ENCODE data around the gene KCNH1. TPM values are rescaled to one million over a fixed set of nuclear protein-coding genes. Genes with fewer than 3 reads are reported as not detected.

KCNH1 gene
- polyA plus RNA-seq, 1 of the 3 experiments (the other 2 are of a cell fraction): 0.08 TPM

DNA sequence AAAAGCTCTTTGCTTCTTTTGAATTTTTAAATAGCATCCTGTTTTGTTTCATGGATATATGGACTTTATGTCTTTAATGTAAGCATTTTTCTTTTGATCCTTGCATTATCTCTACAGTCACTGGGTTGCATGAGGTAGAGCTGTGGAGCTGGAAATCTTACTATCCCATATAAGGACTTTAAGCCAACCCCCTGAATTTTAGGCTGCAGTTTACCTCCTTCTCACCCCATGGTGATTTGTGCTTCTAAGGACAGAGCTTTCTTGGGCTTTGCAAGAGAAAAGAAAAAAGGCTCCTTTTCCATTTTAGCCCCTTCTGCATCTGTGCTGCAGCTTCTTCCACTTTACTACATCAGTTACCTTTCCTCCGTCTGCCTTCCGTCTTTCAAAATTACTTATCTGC, 431.4 kb downstream of the KCNH1 start (continued):
- TF ChIP-seq IRF3 (IDR thresholded peaks at IDR 0.05; ENCODE audit: low read depth, low read length): no peak
- no peak for TF ChIP-seq USF1 (IDR thresholded peaks at IDR 0.05; ENCODE audit: borderline replicate concordance, low read depth)
- no peak for TF ChIP-seq RAD21 (IDR thresholded peaks at IDR 0.05; ENCODE audit: low read length)
- no peak for TF ChIP-seq POLR2AphosphoS5 (IDR thresholded peaks at IDR 0.05; ENCODE audit: low read depth, low read length)
- no peak for TF ChIP-seq TCF12 (IDR thresholded peaks at IDR 0.05)
- no peak for TF ChIP-seq MXI1 (IDR thresholded peaks at IDR 0.05; ENCODE audit: low read depth, low read length)
- TF ChIP-seq FOSL2 (IDR thresholded peaks at IDR 0.05; ENCODE audit: borderline replicate concordance, low read depth): no peak
- no peak for TF ChIP-seq TAF1 (IDR thresholded peaks at IDR 0.05; ENCODE audit: borderline replicate concordance, low read depth, low read length)

DNA sequence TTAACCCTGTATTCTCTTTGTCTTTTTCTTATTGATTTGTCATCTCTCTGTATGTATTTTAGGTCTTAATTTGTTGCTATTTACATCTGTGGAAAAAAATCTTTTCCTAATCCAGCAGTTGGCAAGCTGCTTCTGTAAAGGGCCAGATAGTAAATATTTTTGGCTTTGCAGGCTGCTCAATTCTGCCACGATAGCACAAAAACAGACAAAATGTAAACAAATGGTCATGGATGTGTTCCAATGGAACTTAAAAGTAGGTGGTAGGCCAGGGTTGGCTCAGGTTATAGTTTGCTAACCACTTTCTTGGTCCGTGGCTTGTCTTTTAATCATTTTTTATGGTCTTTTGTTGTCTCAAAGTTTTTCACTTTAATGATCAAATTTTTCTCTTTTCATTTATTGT, 433.4 kb downstream of the KCNH1 start:
- Histone ChIP-seq H3K9me3 (no peaks in the 10 kb centered on the region), H3K36me3 (replicated peaks in 1 of 2; ENCODE audit: control insufficient read depth in 1 of 2, insufficient read depth in 2 of 2, low read length in 1 of 2) (no peaks in the 10 kb centered on the region), H3K4me1 (ENCODE audit: control insufficient read depth in 1 of 2, insufficient read depth in 2 of 2, low read depth in 1 of 2, low read length in 1 of 2) (peaks cover 0 to 30% of the 10 kb centered on the region in 2 experiments; a peak in 1 of 4 replicates), H3K27ac (ENCODE audit: low read depth in 2 of 2, low read length in 1 of 2) (no peak overlapping the region), H3K9ac (no peak overlapping the region), H2AFZ (ENCODE audit: low read depth) (no peak overlapping the region), H3K27me3 (ENCODE audit: insufficient read depth) (no peaks in the 10 kb centered on the region), H3F3A (replicated peaks; ENCODE audit: insufficient read depth) (no peaks in the 10 kb centered on the region), H4K20me1 (ENCODE audit: insufficient read depth) (no peaks in the 10 kb centered on the region), H3K4me3 (ENCODE audit: low read depth in 2 of 2, low read length in 1 of 2) (no peak overlapping the region), H3K79me2 (ENCODE audit: insufficient read depth) (no peaks in the 10 kb centered on the region), H3K9me2 (no peaks in the 10 kb centered on the region), H3K4me2 (no peak overlapping the region)
- DNase-seq: no peak
- 32% methylated on average over 2 of the region's 2 CpGs for WGBS (ENCODE audit: low lambda C conversion rate)
- TF ChIP-seq ELF1 (IDR thresholded peaks at IDR 0.05) (no peak), GABPA (IDR thresholded peaks at IDR 0.05; ENCODE audit: low read depth) (no peak), USF1 (IDR thresholded peaks at IDR 0.05; ENCODE audit: borderline replicate concordance, low read depth) (no peak), RCOR1 (IDR thresholded peaks at IDR 0.05; ENCODE audit: low read length) (no peak), USF2 (IDR thresholded peaks at IDR 0.05; ENCODE audit: borderline replicate concordance, low read depth, low read length) (no peak), ZBTB33 (IDR thresholded peaks at IDR 0.05; ENCODE audit: borderline replicate concordance, low read depth) (no peak), RFX5 (IDR thresholded peaks at IDR 0.05; ENCODE audit: low read length) (no peak), EP300 (IDR thresholded peaks at IDR 0.05; ENCODE audit: borderline replicate concordance in 1 of 2, low read depth in 1 of 2, low read length in 1 of 2) (no peak)
- TF ChIP-seq, protein P1, sequence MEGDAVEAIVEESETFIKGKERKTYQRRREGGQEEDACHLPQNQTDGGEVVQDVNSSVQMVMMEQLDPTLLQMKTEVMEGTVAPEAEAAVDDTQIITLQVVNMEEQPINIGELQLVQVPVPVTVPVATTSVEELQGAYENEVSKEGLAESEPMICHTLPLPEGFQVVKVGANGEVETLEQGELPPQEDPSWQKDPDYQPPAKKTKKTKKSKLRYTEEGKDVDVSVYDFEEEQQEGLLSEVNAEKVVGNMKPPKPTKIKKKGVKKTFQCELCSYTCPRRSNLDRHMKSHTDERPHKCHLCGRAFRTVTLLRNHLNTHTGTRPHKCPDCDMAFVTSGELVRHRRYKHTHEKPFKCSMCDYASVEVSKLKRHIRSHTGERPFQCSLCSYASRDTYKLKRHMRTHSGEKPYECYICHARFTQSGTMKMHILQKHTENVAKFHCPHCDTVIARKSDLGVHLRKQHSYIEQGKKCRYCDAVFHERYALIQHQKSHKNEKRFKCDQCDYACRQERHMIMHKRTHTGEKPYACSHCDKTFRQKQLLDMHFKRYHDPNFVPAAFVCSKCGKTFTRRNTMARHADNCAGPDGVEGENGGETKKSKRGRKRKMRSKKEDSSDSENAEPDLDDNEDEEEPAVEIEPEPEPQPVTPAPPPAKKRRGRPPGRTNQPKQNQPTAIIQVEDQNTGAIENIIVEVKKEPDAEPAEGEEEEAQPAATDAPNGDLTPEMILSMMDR (IDR thresholded peaks at IDR 0.05): no peak
- TF ChIP-seq, protein P2, sequence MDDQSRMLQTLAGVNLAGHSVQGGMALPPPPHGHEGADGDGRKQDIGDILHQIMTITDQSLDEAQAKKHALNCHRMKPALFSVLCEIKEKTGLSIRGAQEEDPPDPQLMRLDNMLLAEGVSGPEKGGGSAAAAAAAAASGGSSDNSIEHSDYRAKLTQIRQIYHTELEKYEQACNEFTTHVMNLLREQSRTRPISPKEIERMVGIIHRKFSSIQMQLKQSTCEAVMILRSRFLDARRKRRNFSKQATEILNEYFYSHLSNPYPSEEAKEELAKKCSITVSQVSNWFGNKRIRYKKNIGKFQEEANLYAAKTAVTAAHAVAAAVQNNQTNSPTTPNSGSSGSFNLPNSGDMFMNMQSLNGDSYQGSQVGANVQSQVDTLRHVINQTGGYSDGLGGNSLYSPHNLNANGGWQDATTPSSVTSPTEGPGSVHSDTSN (IDR thresholded peaks at IDR 0.05): no peak
- CTCF ChIA-PET: interaction anchor here (1.9 kb wide), 1 partner anchor 434 kb away, joined by 10 read pairs; the partner anchor contains the start of gene KCNH1
- POLR2A ChIA-PET: no interaction called here
